SK-N-SH treated with all-trans-retinoic acid at 6 μM for 48 hours (cell line): Measurements from ENCODE around the gene TRABD2B.

Source experiments
- CSDC2 ChIP-seq: fragments of 250-450 bp; sonication (Bioruptor Pico); IDR thresholded peaks from 2 replicates; pipeline ENCODE4 v1.5.0; 2020; ENCODE audit warnings: mild to moderate bottlenecking, moderate library complexity
- ESRRG ChIP-seq: fragments of 250-450 bp; sonication (Bioruptor Pico); IDR thresholded peaks from 2 replicates; pipeline ENCODE4 v1.6.1; 2021; ENCODE audit warnings: mild to moderate bottlenecking
- TCF4 ChIP-seq: fragments of 250-450 bp; sonication (Bioruptor Pico); IDR thresholded peaks from 2 replicates; pipeline ENCODE4 v1.8.0; 2021; ENCODE audit warnings: mild to moderate bottlenecking, moderate library complexity, borderline replicate concordance
- ZC3H10 ChIP-seq: fragments of 250-450 bp; sonication (Bioruptor Pico); IDR thresholded peaks from 2 replicates; pipeline ENCODE4 v1.5.1; 2021; ENCODE audit warnings: mild to moderate bottlenecking, moderate library complexity
- ZFP30 ChIP-seq: fragments of 450-650 bp; formaldehyde crosslinking; IDR thresholded peaks from 2 replicates; pipeline ENCODE4 v1.5.0; 2022; ENCODE audit warnings: mild to moderate bottlenecking, moderate library complexity
- TF ChIP-seq, protein P1 (sequence below): fragments of 250-450 bp; sonication (Bioruptor Pico); IDR thresholded peaks from 2 replicates; pipeline ENCODE4 v1.5.1; 2020; ENCODE audit warnings: low read depth, mild to moderate bottlenecking, moderate library complexity

DNA sequence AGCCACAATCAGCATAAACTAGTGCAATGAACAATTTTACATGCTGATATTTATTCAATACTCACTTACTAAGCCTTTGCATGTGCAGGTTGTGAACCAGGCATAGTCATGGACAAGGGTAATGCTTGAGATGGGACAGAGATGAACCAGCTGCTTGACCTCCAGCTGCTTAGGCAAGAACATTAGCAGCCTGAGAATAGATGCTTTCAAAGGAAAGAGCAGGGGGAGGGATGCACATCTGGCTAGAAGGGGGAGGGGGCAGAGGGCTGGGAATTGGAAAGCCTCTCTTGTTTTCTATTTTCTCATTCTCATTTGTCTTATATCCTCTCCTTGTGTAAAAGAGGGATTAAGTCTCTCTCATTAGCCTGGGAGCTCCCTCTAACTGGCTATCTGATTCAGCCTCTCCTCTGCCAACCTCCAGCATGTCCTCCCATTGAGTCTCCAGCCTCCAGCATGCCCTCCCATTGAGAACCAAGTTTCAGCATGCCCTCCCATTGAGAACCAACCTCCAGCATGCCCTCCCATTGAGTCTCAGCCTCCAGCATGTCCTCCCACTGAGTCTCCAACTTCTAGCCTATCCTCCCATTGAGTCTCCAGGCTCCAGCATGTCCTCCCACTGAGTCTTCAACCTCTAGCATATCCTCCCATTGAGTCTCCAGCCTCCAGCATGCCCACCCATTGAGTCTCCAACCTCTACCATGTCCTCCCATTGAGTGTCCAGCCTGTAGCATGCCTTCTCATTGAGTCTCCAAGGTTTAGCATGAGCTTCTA, 38.4 kb upstream of the TRABD2B start:
- TF ChIP-seq TCF4 (CRISPR knock-in tag): no peak
- no peak for TF ChIP-seq ZFP30
- TF ChIP-seq CSDC2 (CRISPR knock-in tag): no peak
- no peak for TF ChIP-seq ESRRG (CRISPR knock-in tag)
- TF ChIP-seq, protein P1, sequence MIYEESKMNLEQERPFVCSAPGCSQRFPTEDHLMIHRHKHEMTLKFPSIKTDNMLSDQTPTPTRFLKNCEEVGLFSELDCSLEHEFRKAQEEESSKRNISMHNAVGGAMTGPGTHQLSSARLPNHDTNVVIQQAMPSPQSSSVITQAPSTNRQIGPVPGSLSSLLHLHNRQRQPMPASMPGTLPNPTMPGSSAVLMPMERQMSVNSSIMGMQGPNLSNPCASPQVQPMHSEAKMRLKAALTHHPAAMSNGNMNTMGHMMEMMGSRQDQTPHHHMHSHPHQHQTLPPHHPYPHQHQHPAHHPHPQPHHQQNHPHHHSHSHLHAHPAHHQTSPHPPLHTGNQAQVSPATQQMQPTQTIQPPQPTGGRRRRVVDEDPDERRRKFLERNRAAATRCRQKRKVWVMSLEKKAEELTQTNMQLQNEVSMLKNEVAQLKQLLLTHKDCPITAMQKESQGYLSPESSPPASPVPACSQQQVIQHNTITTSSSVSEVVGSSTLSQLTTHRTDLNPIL: no peak
- TF ChIP-seq ZC3H10 (CRISPR knock-in tag): no peak
